ENCODE measurements around the gene EVPL. TPM values are rescaled to one million over a fixed set of nuclear protein-coding genes. Genes with fewer than 3 reads are reported as not detected.

EVPL gene
- total and polyA plus RNA-seq, 10 of the 15 experiments (the other 5 are each of a cell fraction or from before 2014, with no cell fraction given) = 0.03 TPM; not detected in 9

DNA sequence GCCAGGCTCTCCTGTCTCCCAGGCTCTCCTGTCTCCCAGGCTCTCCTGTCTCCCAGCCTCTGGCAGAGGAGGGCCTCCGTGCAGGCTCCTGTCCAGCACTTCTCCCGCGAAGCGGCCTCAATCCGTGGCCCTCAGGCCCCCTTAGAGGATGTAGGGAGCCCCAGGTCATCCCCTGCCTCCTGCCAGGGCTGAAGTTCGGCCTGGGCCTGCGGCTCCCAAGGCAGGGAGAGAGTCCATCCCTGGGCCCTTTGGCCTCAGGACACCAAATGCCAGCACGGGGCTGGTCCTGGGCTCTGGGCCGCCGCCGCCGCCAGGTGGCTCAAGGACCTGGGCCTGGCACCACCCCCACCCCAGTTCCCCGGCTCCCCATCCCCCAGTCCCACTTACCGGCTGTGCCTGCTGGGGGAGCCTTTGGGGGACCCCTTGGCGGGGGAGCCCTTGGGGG lies 370 bp downstream of the EVPL start:
- no peak for DNase-seq (ENCODE audit: low read depth, low spot score)
- ChIA-PET CTCF (no interaction called here), RAD21 (ENCODE audit: unreplicated experiment) (no interaction called here), SMC1A (ENCODE audit: uncharacterized antibody, unreplicated experiment) (no interaction called here), POLR2A (no interaction called here)
- Histone ChIP-seq H3K9ac (ENCODE audit: control insufficient read depth, insufficient read depth, low read length) (no peak overlapping the region), H2AFZ (ENCODE audit: control insufficient read depth, low read depth, low read length) (no peak overlapping the region), H3K79me2 (ENCODE audit: control insufficient read depth, insufficient read depth, low read length) (no peaks in the 10 kb centered on the region), H3K27me3 (replicated peaks in 1 of 2; ENCODE audit: control insufficient read depth in 2 of 2, insufficient read depth in 2 of 2, low read length in 1 of 2) (no peaks in the 10 kb centered on the region), H4K20me1 (ENCODE audit: control insufficient read depth, insufficient read depth) (no peaks in the 10 kb centered on the region), H3K4me3 (no peak overlapping the region), H3K4me1 (ENCODE audit: control insufficient read depth, insufficient read depth, low read length) (no peaks in the 10 kb centered on the region), H3K9me3 (replicated peaks; ENCODE audit: control insufficient read depth, insufficient read depth, low read length) (no peaks in the 10 kb centered on the region), H3K36me3 (ENCODE audit: control insufficient read depth in 2 of 2, insufficient read depth in 2 of 2, low read length in 1 of 2) (no peaks in the 10 kb centered on the region), H3K4me2 (ENCODE audit: control insufficient read depth, insufficient read depth) (no peak overlapping the region), H3K27ac (ENCODE audit: control insufficient read depth, insufficient read depth) (no peak overlapping the region)
- WGBS (ENCODE audit: insufficient coverage, insufficient replicate concordance, low lambda C conversion rate, missing lambda C conversion rate) = 56% methylated on average over 15 of the region's 15 CpGs
- in situ Hi-C loops (cut with MboI) = no loop called here
- ATAC-seq = no peak
- FAIRE-seq = no peak
- no TSS peak for BruUV-seq (replicated peaks)
- intact Hi-C loops (cut with micrococcal nuclease; ENCODE audit: unreplicated experiment) = no loop called here
- no peak for TF ChIP-seq KAT2A (conservative IDR thresholded peaks at IDR 0.05; ENCODE audit: control insufficient read depth, low read depth, low read length)
- TF ChIP-seq, protein P1, sequence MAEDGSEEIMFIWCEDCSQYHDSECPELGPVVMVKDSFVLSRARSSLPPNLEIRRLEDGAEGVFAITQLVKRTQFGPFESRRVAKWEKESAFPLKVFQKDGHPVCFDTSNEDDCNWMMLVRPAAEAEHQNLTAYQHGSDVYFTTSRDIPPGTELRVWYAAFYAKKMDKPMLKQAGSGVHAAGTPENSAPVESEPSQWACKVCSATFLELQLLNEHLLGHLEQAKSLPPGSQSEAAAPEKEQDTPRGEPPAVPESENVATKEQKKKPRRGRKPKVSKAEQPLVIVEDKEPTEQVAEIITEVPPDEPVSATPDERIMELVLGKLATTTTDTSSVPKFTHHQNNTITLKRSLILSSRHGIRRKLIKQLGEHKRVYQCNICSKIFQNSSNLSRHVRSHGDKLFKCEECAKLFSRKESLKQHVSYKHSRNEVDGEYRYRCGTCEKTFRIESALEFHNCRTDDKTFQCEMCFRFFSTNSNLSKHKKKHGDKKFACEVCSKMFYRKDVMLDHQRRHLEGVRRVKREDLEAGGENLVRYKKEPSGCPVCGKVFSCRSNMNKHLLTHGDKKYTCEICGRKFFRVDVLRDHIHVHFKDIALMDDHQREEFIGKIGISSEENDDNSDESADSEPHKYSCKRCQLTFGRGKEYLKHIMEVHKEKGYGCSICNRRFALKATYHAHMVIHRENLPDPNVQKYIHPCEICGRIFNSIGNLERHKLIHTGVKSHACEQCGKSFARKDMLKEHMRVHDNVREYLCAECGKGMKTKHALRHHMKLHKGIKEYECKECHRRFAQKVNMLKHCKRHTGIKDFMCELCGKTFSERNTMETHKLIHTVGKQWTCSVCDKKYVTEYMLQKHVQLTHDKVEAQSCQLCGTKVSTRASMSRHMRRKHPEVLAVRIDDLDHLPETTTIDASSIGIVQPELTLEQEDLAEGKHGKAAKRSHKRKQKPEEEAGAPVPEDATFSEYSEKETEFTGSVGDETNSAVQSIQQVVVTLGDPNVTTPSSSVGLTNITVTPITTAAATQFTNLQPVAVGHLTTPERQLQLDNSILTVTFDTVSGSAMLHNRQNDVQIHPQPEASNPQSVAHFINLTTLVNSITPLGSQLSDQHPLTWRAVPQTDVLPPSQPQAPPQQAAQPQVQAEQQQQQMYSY (CRISPR knock-in tag; IDR thresholded peaks at IDR 0.05) = no peak
- no peak for TF ChIP-seq SMC3 (IDR thresholded peaks at IDR 0.05; ENCODE audit: borderline replicate concordance, low read length)
- TF ChIP-seq SIN3A (IDR thresholded peaks at IDR 0.05; ENCODE audit: low read depth, low read length) = no peak
- no peak for TF ChIP-seq POLR2AphosphoS5 (IDR thresholded peaks at IDR 0.05; ENCODE audit: low read length)
- no peak for TF ChIP-seq GATAD2B (conservative IDR thresholded peaks at IDR 0.05; ENCODE audit: low read depth)
- no peak for TF ChIP-seq STAT3 (IDR thresholded peaks at IDR 0.05; ENCODE audit: low read depth, low read length)
- no peak for TF ChIP-seq DPF2 (IDR thresholded peaks at IDR 0.05)
- no peak for TF ChIP-seq HCFC1 (IDR thresholded peaks at IDR 0.05; ENCODE audit: low read length)
- no peak for TF ChIP-seq NR2C1 (IDR thresholded peaks at IDR 0.05)
- TF ChIP-seq, protein P2, sequence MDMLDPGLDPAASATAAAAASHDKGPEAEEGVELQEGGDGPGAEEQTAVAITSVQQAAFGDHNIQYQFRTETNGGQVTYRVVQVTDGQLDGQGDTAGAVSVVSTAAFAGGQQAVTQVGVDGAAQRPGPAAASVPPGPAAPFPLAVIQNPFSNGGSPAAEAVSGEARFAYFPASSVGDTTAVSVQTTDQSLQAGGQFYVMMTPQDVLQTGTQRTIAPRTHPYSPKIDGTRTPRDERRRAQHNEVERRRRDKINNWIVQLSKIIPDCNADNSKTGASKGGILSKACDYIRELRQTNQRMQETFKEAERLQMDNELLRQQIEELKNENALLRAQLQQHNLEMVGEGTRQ (IDR thresholded peaks at IDR 0.05; ENCODE audit: borderline replicate concordance, low read depth, low read length) = no peak
- TF ChIP-seq SREBF2 (IDR thresholded peaks at IDR 0.05; ENCODE audit: low read length) = no peak
- TF ChIP-seq, protein P3, sequence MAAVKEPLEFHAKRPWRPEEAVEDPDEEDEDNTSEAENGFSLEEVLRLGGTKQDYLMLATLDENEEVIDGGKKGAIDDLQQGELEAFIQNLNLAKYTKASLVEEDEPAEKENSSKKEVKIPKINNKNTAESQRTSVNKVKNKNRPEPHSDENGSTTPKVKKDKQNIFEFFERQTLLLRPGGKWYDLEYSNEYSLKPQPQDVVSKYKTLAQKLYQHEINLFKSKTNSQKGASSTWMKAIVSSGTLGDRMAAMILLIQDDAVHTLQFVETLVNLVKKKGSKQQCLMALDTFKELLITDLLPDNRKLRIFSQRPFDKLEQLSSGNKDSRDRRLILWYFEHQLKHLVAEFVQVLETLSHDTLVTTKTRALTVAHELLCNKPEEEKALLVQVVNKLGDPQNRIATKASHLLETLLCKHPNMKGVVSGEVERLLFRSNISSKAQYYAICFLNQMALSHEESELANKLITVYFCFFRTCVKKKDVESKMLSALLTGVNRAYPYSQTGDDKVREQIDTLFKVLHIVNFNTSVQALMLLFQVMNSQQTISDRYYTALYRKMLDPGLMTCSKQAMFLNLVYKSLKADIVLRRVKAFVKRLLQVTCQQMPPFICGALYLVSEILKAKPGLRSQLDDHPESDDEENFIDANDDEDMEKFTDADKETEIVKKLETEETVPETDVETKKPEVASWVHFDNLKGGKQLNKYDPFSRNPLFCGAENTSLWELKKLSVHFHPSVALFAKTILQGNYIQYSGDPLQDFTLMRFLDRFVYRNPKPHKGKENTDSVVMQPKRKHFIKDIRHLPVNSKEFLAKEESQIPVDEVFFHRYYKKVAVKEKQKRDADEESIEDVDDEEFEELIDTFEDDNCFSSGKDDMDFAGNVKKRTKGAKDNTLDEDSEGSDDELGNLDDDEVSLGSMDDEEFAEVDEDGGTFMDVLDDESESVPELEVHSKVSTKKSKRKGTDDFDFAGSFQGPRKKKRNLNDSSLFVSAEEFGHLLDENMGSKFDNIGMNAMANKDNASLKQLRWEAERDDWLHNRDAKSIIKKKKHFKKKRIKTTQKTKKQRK (IDR thresholded peaks at IDR 0.05; ENCODE audit: low read depth, low read length) = no peak
- TF ChIP-seq, protein P4, sequence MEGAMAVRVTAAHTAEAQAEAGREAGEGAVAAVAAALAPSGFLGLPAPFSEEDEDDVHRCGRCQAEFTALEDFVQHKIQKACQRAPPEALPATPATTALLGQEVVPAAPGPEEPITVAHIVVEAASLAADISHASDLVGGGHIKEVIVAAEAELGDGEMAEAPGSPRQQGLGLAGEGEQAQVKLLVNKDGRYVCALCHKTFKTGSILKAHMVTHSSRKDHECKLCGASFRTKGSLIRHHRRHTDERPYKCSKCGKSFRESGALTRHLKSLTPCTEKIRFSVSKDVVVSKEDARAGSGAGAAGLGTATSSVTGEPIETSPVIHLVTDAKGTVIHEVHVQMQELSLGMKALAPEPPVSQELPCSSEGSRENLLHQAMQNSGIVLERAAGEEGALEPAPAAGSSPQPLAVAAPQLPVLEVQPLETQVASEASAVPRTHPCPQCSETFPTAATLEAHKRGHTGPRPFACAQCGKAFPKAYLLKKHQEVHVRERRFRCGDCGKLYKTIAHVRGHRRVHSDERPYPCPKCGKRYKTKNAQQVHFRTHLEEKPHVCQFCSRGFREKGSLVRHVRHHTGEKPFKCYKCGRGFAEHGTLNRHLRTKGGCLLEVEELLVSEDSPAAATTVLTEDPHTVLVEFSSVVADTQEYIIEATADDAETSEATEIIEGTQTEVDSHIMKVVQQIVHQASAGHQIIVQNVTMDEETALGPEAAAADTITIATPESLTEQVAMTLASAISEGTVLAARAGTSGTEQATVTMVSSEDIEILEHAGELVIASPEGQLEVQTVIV (IDR thresholded peaks at IDR 0.05; ENCODE audit: borderline replicate concordance, partially characterized antibody) = no peak
- TF ChIP-seq ZNF274 (IDR thresholded peaks at IDR 0.05; ENCODE audit: insufficient read depth, insufficient read length) = no peak

Data from GM12878 (cell line).